Measurements from ENCODE around the gene KRAS.
A peak's percentile ranks its signal among the peaks of the same experiment; 100 is the strongest.
"Not testable (repeated sequence)": the region's sequence is repeated elsewhere in the genome, so short reads cannot be mapped to it uniquely, and the experiment has no call there.

The KRAS gene

DNA sequence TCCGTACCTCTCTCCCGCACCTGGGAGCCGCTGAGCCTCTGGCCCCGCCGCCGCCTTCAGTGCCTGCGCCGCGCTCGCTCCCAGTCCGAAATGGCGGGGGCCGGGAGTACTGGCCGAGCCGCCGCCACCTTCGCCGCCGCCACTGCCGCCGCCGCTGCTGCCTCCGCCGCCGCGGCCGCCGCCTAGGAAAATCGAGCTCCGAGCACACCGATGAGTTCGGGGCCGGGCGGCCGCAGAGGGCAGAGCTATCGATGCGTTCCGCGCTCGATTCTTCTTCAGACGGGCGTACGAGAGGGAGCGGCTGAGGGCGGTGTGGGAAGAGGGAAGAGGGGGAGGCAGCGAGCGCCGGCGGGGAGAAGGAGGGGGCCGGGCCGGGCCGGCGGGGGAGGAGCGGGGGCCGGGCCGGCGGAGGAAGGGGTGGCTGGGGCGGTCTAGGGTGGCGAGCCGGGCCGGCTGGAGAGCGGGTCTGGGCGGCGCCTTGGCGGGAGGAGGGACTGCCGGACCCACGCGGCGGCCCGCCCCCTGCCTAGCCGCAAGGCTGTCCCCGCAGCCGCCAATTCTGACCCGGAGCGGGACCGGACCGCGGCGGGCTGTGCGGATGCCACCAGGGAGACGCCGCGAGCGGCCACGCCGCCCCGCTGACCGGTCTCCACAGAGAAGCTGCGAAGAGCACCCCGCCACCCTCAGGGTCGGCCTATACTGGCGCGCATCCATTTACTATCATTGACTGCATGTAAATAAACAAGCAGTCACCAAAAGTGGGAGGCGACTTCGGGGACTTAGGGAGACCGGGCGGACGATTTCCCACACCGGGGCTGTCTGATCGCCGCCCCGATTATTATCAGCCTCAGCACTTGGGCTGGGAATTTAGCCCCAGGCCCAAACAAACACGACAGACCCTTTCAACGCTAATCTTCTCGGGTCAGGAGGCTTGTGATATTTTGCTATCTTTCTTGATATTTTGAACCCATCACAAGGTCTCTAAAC, at the start of gene KRAS:
TSS of gene KRAS (minus strand) at position 186 of the 987 bp plus-strand sequence.
- DNase-seq (ENCODE audit: low read depth in 2 of 2) = peak; percentile 95 to 97

DNA sequence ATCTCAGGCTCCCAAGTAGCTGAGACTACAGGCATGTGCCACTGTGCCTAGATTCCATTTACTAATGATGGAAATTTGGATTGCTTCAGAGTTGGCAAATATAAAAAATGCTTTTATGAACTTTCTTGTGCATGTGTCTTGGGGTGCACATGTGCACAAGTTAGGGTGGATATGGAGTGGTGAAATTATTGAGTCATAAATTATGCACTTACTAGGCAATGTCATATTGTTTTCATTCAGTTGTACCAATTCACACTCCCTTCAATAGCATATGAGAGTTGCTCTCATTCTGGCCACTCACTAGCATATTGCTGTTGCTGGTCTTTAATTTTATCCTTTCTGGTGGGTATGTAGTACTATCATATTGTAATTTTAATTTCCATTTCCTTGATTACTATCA, 45.7 kb upstream of the KRAS start:
- DNase-seq (ENCODE audit: low read depth in 2 of 2) = no peak

DNA sequence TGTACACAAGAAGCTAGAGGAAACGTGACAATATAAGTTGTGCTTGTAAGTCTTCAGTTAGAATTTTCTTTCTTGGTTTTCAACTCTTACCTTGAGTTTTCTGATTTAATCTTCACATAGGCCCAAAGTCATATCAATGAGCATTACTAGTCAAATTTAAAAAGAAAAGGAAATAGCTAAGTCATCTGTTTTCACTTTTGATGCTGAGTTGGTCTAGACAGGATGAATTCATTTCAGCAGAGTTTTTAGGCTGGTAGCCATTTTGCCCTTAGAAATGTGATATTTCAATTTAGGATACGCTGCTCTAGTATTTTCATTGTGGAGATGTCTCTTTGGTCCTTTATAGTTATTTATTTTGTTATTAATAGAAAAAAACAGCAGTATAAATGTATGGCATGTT, 44.6 kb upstream of the KRAS start:
- DNase-seq (ENCODE audit: low read depth in 2 of 2) = peak in 1 of 2 experiments; percentile 31

DNA sequence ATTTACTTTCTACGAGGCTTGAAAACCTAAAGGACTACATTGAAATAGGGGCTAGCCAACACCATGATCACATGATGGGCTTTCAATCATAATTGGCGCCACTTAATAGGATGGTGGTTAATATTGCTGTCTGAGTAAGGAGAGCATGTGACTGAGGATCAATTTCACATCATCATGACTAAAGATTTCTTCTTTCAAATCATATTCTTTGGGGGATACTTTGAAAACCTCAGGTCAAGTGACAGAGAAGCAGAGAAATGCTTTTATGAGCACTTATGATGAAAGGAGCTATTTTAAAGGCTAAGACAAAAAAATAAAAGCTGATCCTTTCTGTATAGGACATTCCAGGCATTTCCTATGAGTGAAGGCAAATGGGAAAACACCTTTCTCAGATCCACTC, 42.9 kb upstream of the KRAS start:
- no peak for DNase-seq (ENCODE audit: low read depth in 2 of 2)

GRCh38 chr12:25292810-25293221, 42.1 kb upstream of the KRAS start:
- not testable (repeated sequence) for DNase-seq (ENCODE audit: low read depth in 2 of 2)

- DNase-seq (ENCODE audit: low read depth in 2 of 2) = no peak
Observed at GRCh38 chr12:25287610-25288009, 36.9 kb upstream of the KRAS start.

GRCh38 chr12:25286837-25287236, 36.1 kb upstream of the KRAS start:
- no peak for DNase-seq (ENCODE audit: low read depth in 2 of 2)

- no peak for DNase-seq (ENCODE audit: low read depth in 2 of 2)
Observed at GRCh38 chr12:25284024-25284423, 33.3 kb upstream of the KRAS start.

GRCh38 chr12:25283006-25283405, 32.3 kb upstream of the KRAS start:
- DNase-seq (ENCODE audit: low read depth in 2 of 2) = no peak

DNA sequence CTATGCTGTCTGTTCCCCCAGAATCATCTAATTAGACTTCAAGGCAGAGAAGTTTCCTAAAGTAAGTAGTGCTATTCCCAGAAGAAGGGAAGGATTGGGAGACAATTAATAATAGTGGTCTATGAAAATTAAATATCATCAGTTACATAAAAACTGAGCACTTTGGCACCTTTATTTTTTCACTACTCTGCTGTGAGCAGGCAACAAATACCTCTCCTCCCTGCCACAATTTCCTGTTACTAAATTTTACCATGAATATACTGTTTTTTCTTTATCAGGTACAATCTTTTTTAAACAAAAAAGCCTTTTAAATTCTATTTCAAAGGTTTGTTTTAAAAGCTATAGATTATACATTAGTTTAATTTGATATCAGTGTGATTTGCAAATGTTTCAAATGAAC, 29.4 kb upstream of the KRAS start:
- no peak for DNase-seq (ENCODE audit: low read depth in 2 of 2)

DNA sequence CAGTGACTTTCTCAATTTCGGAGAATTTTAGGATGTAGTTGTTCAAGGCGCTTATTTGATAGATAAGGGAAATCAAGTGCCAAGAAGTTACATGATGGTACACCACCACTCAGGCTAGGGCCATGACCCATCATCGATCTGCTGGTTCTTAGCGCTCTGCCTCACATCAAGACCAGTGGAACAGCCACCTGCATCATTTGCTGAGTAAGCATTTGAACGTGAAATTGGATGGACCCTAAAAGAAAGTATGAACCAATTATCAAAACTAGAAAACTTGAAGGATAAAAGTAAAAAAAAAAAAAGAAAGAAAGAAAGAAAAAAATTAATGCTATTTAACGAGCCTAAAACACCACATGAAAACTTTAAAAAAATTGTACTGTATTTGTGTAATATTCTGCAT, 27.5 kb upstream of the KRAS start:
- no peak for DNase-seq (ENCODE audit: low read depth in 2 of 2)

DNA sequence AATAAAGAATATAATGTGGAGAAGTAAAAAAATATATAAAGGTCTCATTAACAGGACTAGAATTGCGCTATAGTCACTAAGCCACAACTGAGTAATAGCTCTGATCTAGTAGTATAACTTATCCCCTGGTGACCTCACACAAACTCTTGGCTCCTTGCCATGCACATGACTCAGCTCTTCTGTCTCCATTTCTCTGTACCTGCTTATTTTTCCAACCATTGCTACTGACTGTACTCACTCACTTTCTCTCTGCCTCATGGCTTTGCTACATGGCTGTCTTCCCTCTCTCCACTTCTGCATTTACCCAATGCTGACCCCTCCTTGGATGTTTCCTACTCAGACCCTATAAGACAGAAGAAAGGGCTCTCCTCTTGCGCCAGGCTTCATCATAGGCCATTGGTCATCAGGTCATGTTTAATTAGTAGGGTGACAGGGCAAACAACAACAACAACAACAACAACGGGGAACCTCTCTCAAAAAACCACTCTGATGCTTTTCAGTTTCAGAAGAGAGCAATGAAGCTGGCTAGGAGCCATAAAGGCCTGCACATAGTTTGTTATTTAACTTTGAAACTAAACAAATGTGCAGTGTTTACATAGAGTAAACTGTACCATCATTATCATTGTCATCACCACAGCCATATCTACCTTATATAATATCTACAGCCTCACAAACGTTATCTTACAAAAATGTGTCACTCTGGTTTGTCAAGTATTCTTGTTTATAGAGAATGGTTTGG, 25.6 kb upstream of the KRAS start:
- peak; percentile 73 to 77 for DNase-seq (ENCODE audit: low read depth in 2 of 2)

GRCh38 chr12:25271486-25272098, 20.9 kb upstream of the KRAS start:
- no peak for DNase-seq (ENCODE audit: low read depth in 2 of 2)

- no peak for DNase-seq (ENCODE audit: low read depth in 2 of 2)
Observed at GRCh38 chr12:25269701-25270100, 19.0 kb upstream of the KRAS start.

DNA sequence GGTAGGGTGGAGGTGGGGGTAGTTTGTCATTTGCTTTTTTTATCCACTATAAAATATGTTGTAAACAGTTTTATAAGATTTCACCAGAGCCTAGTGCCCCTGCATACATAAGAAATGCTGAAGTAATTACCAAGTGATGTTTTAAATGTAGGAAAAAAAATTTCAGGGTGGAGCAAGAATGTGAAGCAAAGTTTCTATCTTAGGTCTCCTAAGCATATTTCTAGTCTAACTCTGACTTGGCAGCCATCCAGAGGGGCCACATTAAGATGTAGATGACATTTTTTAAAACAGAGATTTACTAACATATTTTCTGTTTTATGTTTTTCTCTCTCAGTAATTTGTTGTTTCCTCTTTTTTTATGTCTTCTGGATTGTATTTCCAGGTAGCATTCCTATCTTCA, 15.8 kb upstream of the KRAS start:
- no peak for DNase-seq (ENCODE audit: low read depth in 2 of 2)

- DNase-seq (ENCODE audit: low read depth in 2 of 2) = no peak
Observed at GRCh38 chr12:25264862-25265261, 14.1 kb upstream of the KRAS start.

GRCh38 chr12:25264114-25264513, 13.4 kb upstream of the KRAS start:
- DNase-seq (ENCODE audit: low read depth in 2 of 2) = no peak

DNA sequence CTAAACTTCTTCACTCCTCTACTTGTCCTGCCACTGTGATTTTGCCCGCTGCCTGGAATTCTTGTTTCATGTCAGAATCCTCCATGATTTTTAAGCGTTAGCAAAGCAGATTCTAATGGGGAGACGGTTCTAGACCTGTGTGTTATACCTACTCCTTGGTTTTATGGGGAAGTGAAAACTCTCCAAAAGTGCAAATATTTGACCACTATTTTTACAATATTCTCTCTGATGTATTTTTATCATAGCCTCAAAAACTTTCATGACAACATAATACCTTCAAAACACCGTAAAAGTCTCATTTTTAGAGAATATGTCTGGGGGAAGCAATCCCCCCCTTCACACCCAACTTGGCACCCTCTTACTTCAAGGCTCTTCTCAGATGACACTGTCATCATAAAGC, 12.9 kb upstream of the KRAS start:
- DNase-seq (ENCODE audit: low read depth in 2 of 2) = no peak

GRCh38 chr12:25262389-25263074, 11.8 kb upstream of the KRAS start:
- DNase-seq (ENCODE audit: low read depth in 2 of 2) = no peak

DNA sequence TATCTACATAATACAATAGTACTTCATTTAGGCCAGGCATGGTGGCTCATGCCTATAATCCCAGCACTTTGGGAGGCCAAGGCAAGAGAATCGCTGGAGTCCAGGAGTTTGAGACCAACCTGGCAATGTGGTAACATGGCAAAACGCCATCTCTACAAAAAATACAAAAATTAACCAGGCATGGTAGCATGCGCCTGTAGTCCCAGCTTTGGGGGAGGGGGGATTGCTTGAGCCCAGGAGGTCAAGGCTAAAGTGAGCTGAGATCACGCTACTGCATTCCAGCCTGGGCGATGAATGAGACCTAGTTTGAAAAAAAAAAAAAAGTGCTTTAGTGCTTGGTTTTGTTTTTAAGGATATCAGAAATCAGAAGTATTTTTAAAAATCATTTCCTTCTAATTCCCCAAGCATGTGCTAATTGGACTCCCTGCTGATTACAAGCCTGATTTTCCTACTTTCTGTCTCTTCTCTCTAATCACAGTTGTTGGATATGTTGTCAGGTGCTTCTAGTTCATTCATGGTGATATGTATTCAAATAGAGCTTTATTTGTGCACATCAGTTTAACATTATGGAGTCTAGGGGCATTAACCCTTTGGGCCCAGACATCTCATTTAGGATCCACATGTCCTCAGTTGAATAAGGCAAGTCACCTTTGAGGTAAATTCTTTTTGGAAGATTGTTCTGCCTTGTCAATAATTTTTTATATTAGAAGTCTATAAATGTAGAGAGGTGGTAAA, 7.0 kb upstream of the KRAS start:
- DNase-seq (ENCODE audit: low read depth in 2 of 2) = no peak

- no peak for DNase-seq (ENCODE audit: low read depth in 2 of 2)
Observed at GRCh38 chr12:25256826-25257225, 6.1 kb upstream of the KRAS start.

Data from fibroblast of skin of left quadriceps (primary cell).